Measurements from ENCODE around the gene DLGAP1.

DLGAP1 gene

GRCh38 chr18:3481696-3482210 is 973.4 kb downstream of the DLGAP1 start:
- peak in 1 of 2 experiments; percentile 50 for DNase-seq (ENCODE audit: low read depth in 1 of 2, low spot score in 1 of 2)
- no peak overlapping the region for H3K27ac ChIP-seq (replicated peaks)
- no peak overlapping the region for H3K4me3 ChIP-seq (replicated peaks; ENCODE audit: insufficient read depth, low read length)
- H3K27me3 ChIP-seq (ENCODE audit: insufficient read depth, poor library complexity, severe bottlenecking), result no peaks in the 10 kb centered on the region
- no peak for TF ChIP-seq REST (IDR thresholded peaks at IDR 0.05; ENCODE audit: insufficient replicate concordance, low read depth)
- no peak for TF ChIP-seq GABPA (IDR thresholded peaks at IDR 0.05; ENCODE audit: low read depth)
- peak; percentile 55 for TF ChIP-seq CTCF (IDR thresholded peaks at IDR 0.05; ENCODE audit: insufficient read depth, low read length)

GRCh38 chr18:3480827-3481573 is 974.1 kb downstream of the DLGAP1 start:
- Histone ChIP-seq H3K4me3 (replicated peaks; ENCODE audit: insufficient read depth, low read length) (no peak overlapping the region), H3K27ac (replicated peaks) (no peak overlapping the region), H3K27me3 (ENCODE audit: insufficient read depth, poor library complexity, severe bottlenecking) (no peaks in the 10 kb centered on the region)
- TF ChIP-seq GABPA (IDR thresholded peaks at IDR 0.05; ENCODE audit: low read depth) (no peak), POLR2AphosphoS5 (IDR thresholded peaks at IDR 0.05; ENCODE audit: low read depth) (no peak), SPI1 (IDR thresholded peaks at IDR 0.05; ENCODE audit: borderline replicate concordance, low read depth) (no peak), CTCF (IDR thresholded peaks at IDR 0.05; ENCODE audit: insufficient read depth, low read length) (no peak), REST (IDR thresholded peaks at IDR 0.05; ENCODE audit: insufficient replicate concordance, low read depth) (no peak)
- no peak for DNase-seq (ENCODE audit: low read depth in 1 of 2, low spot score in 1 of 2)

GRCh38 chr18:3479978-3480509 is 975.1 kb downstream of the DLGAP1 start:
- DNase-seq (ENCODE audit: low read depth in 1 of 2, low spot score in 1 of 2), result no peak

More at GRCh38 chr18:3479978-3480509, 975.1 kb downstream of the DLGAP1 start:
- TF ChIP-seq GABPA (IDR thresholded peaks at IDR 0.05; ENCODE audit: low read depth) (no peak), SPI1 (IDR thresholded peaks at IDR 0.05; ENCODE audit: borderline replicate concordance, low read depth) (no peak), POLR2AphosphoS5 (IDR thresholded peaks at IDR 0.05; ENCODE audit: low read depth) (no peak), REST (IDR thresholded peaks at IDR 0.05; ENCODE audit: insufficient replicate concordance, low read depth) (no peak), CTCF (IDR thresholded peaks at IDR 0.05; ENCODE audit: insufficient read depth, low read length) (no peak)
- Histone ChIP-seq H3K4me3 (replicated peaks; ENCODE audit: insufficient read depth, low read length) (no peak overlapping the region), H3K27me3 (ENCODE audit: insufficient read depth, poor library complexity, severe bottlenecking) (no peaks in the 10 kb centered on the region), H3K27ac (replicated peaks) (no peak overlapping the region)

Measured in HL-60 (cell line).